Measurements from ENCODE around the gene ADAM15.

ADAM15 gene

GRCh38 chr1:155086856-155087535 is 35.9 kb downstream of the ADAM15 start:
- DNase-seq (ENCODE audit: low spot score), result no peak

GRCh38 chr1:155091071-155092051 is 40.2 kb downstream of the ADAM15 start:
- peak; percentile 73 for DNase-seq (ENCODE audit: low spot score)

GRCh38 chr1:155092131-155092530 is 41.0 kb downstream of the ADAM15 start:
- no peak for DNase-seq (ENCODE audit: low spot score)

GRCh38 chr1:155092641-155093040 is 41.5 kb downstream of the ADAM15 start:
- DNase-seq (ENCODE audit: low spot score), result no peak

- peak; percentile 74 for DNase-seq (ENCODE audit: low spot score)
These were observed 43.0 kb downstream of the ADAM15 start for GRCh38 chr1:155093911-155094621.

- no peak for DNase-seq (ENCODE audit: low spot score)
These were observed 43.5 kb downstream of the ADAM15 start for GRCh38 chr1:155094622-155094948.

- DNase-seq (ENCODE audit: low spot score), result no peak
These were observed 48.2 kb downstream of the ADAM15 start for GRCh38 chr1:155099331-155099730.

- no peak for DNase-seq (ENCODE audit: low spot score)
These were observed 52.2 kb downstream of the ADAM15 start for GRCh38 chr1:155103325-155103724.

- no peak for DNase-seq (ENCODE audit: low spot score)
These were observed 53.8 kb downstream of the ADAM15 start for GRCh38 chr1:155104605-155105534.

GRCh38 chr1:155105604-155106011 is 54.5 kb downstream of the ADAM15 start:
- no peak for DNase-seq (ENCODE audit: low spot score)

GRCh38 chr1:155106862-155107261 is 55.7 kb downstream of the ADAM15 start:
- no peak for DNase-seq (ENCODE audit: low spot score)

GRCh38 chr1:155107309-155108264 is 56.5 kb downstream of the ADAM15 start:
- DNase-seq (ENCODE audit: low spot score), result no peak

- DNase-seq (ENCODE audit: low spot score), result no peak
These were observed 57.2 kb downstream of the ADAM15 start for GRCh38 chr1:155108296-155108695.

- DNase-seq (ENCODE audit: low spot score), result no peak
These were observed 59.3 kb downstream of the ADAM15 start for GRCh38 chr1:155110381-155110780.

GRCh38 chr1:155110826-155111225 is 59.7 kb downstream of the ADAM15 start:
- DNase-seq (ENCODE audit: low spot score), result no peak

All from globus pallidus (tissue), 1 donor.